MM.1S (cell line): ENCODE data around the gene TMEM80.

ENCODE experiments used
- EZH2 ChIP-seq: fragments of 300-600 bp; sonication (generic); optimal IDR thresholded peaks from 2 replicates; pipeline ENCODE3; 2017; ENCODE audit warnings: low read depth, mild to moderate bottlenecking, antibody characterized with exemption, low read length, mixed read lengths
- TF ChIP-seq, protein P1 (sequence below): fragments of 300-600 bp; sonication (generic); IDR thresholded peaks from 2 replicates; pipeline ENCODE4 v1.5.1; 2016; ENCODE audit warnings: antibody characterized with exemption, low read length, mixed read lengths

DNA sequence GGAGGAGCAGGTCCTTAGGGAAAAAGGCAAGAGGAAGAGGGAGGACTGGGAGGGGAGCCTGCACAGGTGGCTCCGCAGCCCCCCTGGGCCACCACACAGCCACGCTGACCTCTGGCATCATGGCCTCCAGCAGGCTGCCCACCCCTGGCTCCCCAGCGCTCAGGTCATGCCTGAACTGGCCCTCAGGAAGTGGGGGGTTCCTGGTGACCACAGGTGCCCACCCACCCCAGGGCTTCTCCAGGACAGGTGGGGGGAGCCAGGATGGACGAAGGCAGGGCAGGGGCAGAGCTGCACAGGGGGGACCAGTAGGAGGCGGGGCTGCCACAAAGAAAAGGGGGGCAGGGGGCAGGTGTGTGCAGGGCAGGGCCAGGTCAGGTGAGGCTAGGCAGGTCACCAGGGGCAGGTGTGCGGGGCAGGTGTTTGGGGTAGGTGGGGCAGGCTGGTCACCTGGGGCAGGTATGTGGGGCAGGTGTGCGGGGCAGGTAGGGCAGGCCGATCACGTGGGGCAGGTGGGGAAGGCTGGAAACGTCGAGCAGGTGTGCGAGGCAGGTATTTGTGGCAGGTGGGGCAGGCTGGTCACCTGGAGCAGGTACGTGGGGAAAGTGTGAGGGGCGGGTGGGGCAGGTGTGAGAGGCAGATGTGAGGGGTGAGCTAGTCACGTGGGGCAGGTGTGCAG, 1.6 kb upstream of the TMEM80 start:
- TF ChIP-seq, protein P1, sequence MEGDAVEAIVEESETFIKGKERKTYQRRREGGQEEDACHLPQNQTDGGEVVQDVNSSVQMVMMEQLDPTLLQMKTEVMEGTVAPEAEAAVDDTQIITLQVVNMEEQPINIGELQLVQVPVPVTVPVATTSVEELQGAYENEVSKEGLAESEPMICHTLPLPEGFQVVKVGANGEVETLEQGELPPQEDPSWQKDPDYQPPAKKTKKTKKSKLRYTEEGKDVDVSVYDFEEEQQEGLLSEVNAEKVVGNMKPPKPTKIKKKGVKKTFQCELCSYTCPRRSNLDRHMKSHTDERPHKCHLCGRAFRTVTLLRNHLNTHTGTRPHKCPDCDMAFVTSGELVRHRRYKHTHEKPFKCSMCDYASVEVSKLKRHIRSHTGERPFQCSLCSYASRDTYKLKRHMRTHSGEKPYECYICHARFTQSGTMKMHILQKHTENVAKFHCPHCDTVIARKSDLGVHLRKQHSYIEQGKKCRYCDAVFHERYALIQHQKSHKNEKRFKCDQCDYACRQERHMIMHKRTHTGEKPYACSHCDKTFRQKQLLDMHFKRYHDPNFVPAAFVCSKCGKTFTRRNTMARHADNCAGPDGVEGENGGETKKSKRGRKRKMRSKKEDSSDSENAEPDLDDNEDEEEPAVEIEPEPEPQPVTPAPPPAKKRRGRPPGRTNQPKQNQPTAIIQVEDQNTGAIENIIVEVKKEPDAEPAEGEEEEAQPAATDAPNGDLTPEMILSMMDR = no peak
- no peak for TF ChIP-seq EZH2
